Parathyroid adenoma (tissue), 2 donors: ENCODE data around the gene IQSEC3.

Experiments used
- H2AFZ ChIP-seq: fragments of 300-600 bp; sonication (generic); one replicate; pipeline ENCODE4 v1.7.0; 2017; ENCODE audit warnings: antibody characterized with exemption, mild to moderate bottlenecking
- H3K27ac ChIP-seq: fragments of 300-600 bp; sonication (generic); one replicate; pipeline ENCODE4 v1.7.0; 2017
- H3K27me3 ChIP-seq: fragments of 300-600 bp; sonication (generic); one replicate; pipeline ENCODE4 v1.7.0; 2017; ENCODE audit warnings: low read length; ENCODE audit not compliant: control insufficient read depth, insufficient read depth
- H3K36me3 ChIP-seq: fragments of 300-600 bp; sonication (generic); one replicate; pipeline ENCODE4 v1.7.0; 2017; ENCODE audit warnings: low read length; ENCODE audit not compliant: control insufficient read depth, insufficient read depth
- H3K4me1 ChIP-seq: fragments of 300-600 bp; sonication (generic); one replicate; pipeline ENCODE4 v1.7.0; 2017; ENCODE audit warnings: control low read depth
- H3K4me2 ChIP-seq: fragments of 300-600 bp; sonication (generic); one replicate; pipeline ENCODE4 v1.7.0; 2017; ENCODE audit warnings: low read length
- H3K4me3 ChIP-seq: fragments of 300-600 bp; sonication (generic); one replicate; pipeline ENCODE4 v1.7.0; 2017; ENCODE audit warnings: low read depth, low read length
- H3K79me2 ChIP-seq: fragments of 300-600 bp; sonication (generic); one replicate; pipeline ENCODE4 v1.7.0; 2017; ENCODE audit warnings: control low read depth
- H3K9ac ChIP-seq: fragments of 300-600 bp; sonication (generic); one replicate; pipeline ENCODE4 v1.7.0; 2017; ENCODE audit warnings: mild to moderate bottlenecking
- H3K9me3 ChIP-seq: fragments of 300-600 bp; sonication (generic); one replicate; pipeline ENCODE4 v1.7.0; 2017; ENCODE audit warnings: low read length; ENCODE audit not compliant: control insufficient read depth
- CTCF ChIP-seq: fragments of 300-600 bp; sonication (generic); IDR thresholded peaks from one replicate; pipeline ENCODE4 v1.7.0; 2017; ENCODE audit warnings: antibody characterized with exemption, mild to moderate bottlenecking
- donor health status: primary hyperparathyroidism.

The IQSEC3 gene

DNA sequence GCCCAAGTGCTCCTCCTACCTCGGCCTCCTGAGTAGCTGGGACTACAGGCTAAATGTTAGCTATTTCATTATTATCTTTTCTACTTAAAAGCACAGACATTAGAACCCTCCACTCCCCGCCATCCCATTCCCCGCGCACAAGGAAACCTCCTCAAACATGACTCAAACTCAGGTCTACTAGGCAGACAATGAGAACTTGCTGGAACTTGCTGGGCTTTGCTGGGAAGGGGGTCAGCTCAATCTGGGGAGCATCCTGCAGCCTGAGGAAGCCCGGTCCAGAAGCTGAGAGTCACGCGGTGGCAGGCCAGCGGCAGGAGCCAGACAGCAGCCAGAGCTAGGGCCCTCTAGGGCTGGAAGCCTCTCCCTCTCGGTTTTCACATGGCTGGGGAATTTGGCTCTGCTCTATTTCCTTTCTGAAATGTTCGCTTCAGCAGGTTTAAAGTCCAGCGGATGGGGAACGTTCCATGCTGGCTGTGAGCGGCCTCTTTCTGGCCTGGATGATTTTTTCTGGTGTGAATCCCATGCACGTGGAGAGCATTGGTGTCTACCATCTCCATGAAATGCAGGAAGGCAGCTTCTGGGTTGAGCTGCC lies 78.9 kb downstream of the IQSEC3 start:
- H3K79me2 ChIP-seq: no peaks in the 10 kb centered on the region
- no peak for TF ChIP-seq CTCF
- peak overlapping the region; percentile 13 for H3K4me2 ChIP-seq
- no peaks in the 10 kb centered on the region for H3K9me3 ChIP-seq
- H2AFZ ChIP-seq: peak overlapping the region; percentile 44
- peak overlapping the region; percentile 97 for H3K27ac ChIP-seq
- H3K27me3 ChIP-seq: no peaks in the 10 kb centered on the region
- no peaks in the 10 kb centered on the region for H3K36me3 ChIP-seq
- H3K4me1 ChIP-seq: peaks cover 75% of the 10 kb centered on the region
- no peak overlapping the region for H3K4me3 ChIP-seq
- H3K9ac ChIP-seq: no peak overlapping the region

DNA sequence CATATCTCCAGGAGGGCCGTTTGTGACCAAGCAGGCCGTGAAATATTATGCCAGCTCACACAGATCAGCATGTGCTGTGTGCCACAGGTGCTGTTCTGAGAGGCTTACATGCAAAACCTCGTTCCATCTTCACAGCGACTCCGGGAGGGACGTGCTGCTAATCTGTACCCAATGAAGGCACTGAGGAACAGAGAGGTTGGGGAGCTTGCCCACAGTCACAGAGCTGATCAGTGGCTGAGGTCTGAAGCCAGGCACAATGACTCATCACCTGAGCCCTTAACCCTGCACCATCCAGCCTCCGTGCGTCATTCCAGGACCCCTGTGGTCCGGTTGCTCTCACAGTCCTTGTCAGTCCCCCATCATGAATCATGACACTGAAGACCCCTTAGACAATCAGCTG lies 80.7 kb downstream of the IQSEC3 start:
- H3K9ac ChIP-seq: no peak overlapping the region
- peak overlapping the region; percentile 97 for H3K27ac ChIP-seq
- H3K4me1 ChIP-seq: peaks cover 59% of the 10 kb centered on the region
- H3K79me2 ChIP-seq: no peaks in the 10 kb centered on the region
- no peak for TF ChIP-seq CTCF
- H2AFZ ChIP-seq: no peak overlapping the region
- H3K36me3 ChIP-seq: no peaks in the 10 kb centered on the region
- H3K9me3 ChIP-seq: no peaks in the 10 kb centered on the region
- no peak overlapping the region for H3K4me3 ChIP-seq
- H3K4me2 ChIP-seq: no peak overlapping the region
- no peaks in the 10 kb centered on the region for H3K27me3 ChIP-seq

DNA sequence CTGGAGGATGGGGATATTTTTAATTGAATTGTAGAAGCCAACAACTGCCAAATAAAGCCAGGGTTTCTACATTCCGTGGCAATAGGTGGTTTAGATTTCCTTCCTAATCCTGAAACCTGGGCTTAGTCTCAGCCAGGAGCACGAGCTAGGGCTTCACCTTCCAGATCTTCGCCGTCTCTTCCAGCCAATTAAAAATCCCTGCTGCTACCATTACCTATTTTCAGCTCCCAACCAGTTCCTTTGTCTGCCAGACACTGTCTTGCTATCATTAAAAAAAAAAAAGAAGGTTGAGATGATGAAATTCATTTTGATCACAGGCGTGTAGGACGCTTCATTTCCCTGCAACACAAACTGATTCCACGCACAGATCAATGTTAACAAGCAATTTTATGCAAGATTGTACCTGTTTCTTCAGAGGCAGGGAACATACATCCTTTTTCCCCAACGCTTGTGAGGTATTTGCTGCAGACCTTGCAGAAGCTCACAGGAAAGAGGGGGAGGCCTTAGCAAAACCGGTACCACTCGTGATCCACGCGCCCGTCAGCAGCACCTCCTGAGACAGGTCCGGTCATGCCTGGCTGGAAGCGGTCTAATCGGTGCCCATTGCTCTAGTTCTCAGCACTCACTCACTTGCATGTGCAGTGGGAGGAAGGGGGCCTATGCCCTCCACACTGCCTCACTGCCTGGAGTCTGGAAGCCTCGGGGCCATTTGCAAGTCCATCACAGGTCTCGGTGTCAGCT lies 82.3 kb downstream of the IQSEC3 start:
- H3K27ac ChIP-seq: no peak overlapping the region
- H3K79me2 ChIP-seq: no peaks in the 10 kb centered on the region
- H3K36me3 ChIP-seq: no peaks in the 10 kb centered on the region
- no peaks in the 10 kb centered on the region for H3K9me3 ChIP-seq
- no peak overlapping the region for H2AFZ ChIP-seq
- no peaks in the 10 kb centered on the region for H3K27me3 ChIP-seq
- H3K4me3 ChIP-seq: no peak overlapping the region
- TF ChIP-seq CTCF: no peak
- no peak overlapping the region for H3K9ac ChIP-seq
- peaks cover 55% of the 10 kb centered on the region for H3K4me1 ChIP-seq
- H3K4me2 ChIP-seq: no peak overlapping the region

- Histone ChIP-seq H3K79me2 (no peaks in the 10 kb centered on the region), H3K9ac (no peak overlapping the region), H2AFZ (no peak overlapping the region), H3K27me3 (no peaks in the 10 kb centered on the region), H3K36me3 (no peaks in the 10 kb centered on the region), H3K27ac (no peak overlapping the region), H3K9me3 (no peaks in the 10 kb centered on the region), H3K4me1 (peaks cover 36% of the 10 kb centered on the region), H3K4me3 (no peak overlapping the region), H3K4me2 (no peak overlapping the region)
- no peak for TF ChIP-seq CTCF
Measured at GRCh38 chr12:151579-151978, 85.0 kb downstream of the IQSEC3 start.

- Histone ChIP-seq H3K4me2 (no peak overlapping the region), H3K36me3 (no peaks in the 10 kb centered on the region), H3K4me3 (no peak overlapping the region), H2AFZ (peak overlapping the region; percentile 45), H3K9ac (no peak overlapping the region), H3K4me1 (peaks cover 28% of the 10 kb centered on the region), H3K27me3 (no peaks in the 10 kb centered on the region), H3K79me2 (no peaks in the 10 kb centered on the region), H3K27ac (peak overlapping the region; percentile 37), H3K9me3 (no peaks in the 10 kb centered on the region)
- no peak for TF ChIP-seq CTCF
Measured at GRCh38 chr12:152440-152839, 85.9 kb downstream of the IQSEC3 start.
